NCI-H146 (cell line): ENCODE measurements around the gene EGF.
"Not testable (repeated sequence)": the region's sequence is repeated elsewhere in the genome, so short reads cannot be mapped to it uniquely, and the experiment has no call there.

Experiments used
- DNase-seq: peaks from one replicate; lab custom pipeline; 2025; lab: John Stamatoyannopoulos, UW

Gene EGF

DNA sequence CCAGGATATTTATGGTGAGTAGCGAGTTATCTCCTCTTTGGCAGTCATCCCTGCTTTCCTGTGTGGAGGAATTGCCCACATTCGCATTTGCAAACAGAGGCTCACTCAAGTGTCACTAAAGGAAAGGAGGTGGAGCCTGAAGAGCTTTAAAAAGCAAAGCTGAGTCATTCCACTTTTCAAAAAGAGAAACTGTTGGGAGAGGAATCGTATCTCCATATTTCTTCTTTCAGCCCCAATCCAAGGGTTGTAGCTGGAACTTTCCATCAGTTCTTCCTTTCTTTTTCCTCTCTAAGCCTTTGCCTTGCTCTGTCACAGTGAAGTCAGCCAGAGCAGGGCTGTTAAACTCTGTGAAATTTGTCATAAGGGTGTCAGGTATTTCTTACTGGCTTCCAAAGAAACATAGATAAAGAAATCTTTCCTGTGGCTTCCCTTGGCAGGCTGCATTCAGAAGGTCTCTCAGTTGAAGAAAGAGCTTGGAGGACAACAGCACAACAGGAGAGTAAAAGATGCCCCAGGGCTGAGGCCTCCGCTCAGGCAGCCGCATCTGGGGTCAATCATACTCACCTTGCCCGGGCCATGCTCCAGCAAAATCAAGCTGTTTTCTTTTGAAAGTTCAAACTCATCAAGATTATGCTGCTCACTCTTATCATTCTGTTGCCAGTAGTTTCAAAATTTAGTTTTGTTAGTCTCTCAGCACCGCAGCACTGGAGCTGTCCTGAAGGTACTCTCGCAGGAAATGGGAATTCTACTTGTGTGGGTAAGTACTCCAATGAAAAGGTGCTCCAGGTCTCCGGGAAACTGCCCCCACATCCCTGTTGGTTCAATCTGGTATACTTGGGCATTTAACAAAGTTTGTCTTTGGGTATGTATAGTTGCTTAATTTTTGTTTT is at the start of gene EGF:
Gene EGF, plus strand, starts transcription at position 178 of the 890 bp plus-strand sequence. Its CDS starts 453 bp downstream, at position 631.
- no peak for DNase-seq

DNA sequence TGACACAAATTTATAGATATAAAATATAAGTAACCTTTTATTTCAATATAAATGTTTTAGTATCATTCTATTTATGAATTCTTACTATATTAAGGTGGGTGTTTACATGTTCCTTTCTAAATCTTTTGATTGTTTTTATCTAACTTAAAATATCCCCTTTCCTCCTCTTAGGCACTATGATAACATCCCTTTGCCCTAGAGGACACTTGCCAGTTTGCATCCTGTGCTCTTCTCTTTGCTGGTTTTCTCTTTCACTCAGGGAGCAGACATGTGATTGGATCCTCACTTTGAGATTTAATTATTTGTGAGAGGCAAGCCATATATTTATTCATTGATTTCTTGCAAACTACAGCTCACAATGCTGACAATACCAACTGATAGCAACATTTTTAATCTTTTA is 48.5 kb upstream of the EGF start:
- DNase-seq, result no peak

DNA sequence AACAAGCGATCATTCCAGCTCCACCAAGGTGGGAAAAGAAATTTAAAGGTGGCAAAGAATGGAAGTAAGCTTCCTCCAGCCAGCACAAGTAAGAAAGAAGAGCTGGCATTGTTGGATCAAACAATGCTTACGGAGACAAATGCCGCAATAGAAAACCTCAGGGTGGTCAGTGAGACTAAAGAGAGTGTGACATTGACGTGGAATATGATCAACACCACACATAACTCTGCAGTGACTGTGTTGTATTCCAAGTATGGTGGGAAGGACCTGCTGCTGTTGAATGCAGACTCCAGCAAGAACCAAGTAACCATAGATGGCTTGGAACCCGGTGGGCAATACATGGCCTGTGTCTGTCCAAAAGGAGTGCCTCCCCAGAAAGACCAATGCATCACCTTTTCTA is 42.6 kb upstream of the EGF start:
- no peak for DNase-seq

DNA sequence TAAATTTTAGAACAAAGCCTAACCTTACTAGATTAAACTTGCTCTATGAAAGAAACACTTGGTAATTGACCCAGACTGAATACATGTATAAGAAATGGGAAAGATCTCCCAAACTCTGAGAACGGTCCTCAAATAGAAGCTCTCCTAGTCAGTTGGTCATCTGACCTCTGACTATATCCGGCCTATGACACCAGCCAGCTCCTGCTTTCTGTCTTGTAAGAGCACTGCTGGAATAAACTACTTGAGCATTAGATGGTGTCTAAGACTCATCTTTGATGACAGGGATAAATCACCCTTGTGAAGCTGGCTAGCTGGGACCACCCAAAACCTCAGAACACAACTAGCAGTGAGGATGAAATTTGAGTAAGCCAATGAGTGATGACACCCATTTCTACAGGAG is 40.6 kb upstream of the EGF start:
- DNase-seq, result no peak

DNA sequence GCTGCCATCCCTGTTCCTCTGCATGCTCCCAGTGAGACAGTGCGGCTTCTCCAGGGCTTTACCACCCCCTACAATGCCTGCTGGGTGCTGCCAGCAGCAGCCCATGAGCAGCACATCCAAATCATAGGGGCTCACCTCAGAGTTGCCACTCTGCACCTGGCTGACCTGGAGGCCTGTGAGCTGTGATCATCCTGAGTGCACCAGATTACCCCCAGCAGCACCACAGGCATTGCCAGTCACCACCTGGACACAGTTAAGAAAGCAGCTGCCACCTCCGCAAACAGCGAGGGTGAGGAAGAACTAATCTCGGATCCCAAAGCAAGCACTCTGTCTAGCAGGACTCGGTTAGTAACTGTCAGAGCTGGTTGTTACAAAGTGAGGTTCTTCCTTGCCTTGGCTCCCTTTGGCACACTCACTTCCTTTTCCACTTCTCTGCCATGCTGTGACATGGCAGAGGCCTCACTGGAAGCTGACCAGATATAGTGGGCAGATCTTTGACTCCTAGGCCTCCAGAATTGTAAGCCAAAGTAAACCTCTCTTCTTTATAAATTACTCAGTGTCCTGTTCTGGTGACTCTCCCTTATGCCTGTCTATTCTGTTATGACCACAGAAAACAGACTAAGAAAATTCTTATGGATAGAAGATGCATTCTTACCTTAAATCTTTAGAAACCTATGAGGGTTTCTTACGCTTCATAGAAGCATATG is 39.6 kb upstream of the EGF start:
- no peak for DNase-seq

DNA sequence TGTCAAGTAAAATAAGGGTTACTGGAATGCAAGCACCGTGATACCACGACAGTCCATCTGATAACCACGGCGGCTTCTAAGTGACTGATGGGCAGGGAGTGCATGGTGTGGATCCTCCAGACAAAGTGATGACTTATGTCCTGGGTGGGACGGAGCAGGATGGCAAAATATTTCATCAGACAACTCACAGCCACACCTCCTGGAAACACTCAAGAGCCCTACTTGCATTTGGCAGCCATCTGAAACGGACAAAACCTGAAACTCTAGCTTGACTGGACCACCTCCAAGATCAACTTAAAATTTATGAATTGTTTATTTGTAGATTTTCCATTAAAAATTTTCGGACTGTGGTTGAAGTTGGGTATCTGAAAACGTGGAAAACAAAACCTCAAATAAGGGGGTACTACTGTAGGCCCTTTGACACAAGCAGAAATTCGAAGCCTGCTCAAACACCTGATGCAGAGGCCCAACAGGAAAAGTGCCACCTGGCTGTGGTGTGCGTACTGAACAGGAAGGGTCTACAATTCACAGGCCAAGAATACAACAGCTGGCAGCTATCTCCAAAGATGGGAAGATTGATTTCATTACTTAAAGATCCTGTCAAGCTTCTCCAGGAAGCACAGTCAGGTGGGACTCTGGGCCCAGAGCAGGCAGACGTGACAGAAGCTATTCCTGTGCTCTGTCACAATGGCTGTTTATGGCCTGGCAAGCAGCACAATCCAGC is 38.7 kb upstream of the EGF start:
- no peak for DNase-seq

DNA sequence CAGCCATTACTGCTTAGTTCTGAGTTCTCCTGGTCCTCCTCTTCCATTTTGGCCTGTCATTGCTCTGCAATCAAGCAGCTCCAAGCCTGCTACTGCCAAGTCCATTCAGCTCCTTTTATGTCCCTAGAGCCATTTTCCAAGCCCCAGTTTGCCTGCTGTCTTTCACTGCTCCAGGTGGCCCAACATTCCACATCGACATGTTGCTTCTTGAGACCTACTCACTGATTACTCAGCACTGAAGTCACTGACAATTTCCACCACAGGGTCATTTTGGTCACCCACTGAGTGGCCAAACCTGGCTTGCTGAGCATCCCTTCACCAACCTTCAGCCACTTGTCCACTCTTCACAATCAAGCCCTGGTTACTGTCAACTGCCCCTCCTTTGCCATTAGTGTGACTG is 37.6 kb upstream of the EGF start:
- DNase-seq, result no peak

DNA sequence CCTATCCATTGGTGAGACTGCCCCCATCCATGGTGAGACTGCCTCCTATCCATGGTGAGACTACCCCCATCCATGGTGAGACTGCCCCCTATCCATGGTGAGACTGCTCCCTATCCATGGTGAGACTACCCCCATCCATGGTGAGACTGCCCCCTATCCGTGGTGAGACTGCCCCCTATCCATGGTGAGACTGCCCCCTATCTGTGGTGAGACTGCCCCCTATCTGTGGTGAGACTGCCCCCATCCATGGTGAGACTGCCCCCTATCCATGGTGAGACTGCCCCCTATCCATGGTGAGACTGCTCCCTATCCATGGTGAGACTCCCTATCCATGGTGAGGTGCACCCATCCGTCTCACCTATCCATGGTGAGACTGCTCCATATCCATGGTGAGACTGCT is 37.1 kb upstream of the EGF start:
- not testable (repeated sequence) for DNase-seq

DNA sequence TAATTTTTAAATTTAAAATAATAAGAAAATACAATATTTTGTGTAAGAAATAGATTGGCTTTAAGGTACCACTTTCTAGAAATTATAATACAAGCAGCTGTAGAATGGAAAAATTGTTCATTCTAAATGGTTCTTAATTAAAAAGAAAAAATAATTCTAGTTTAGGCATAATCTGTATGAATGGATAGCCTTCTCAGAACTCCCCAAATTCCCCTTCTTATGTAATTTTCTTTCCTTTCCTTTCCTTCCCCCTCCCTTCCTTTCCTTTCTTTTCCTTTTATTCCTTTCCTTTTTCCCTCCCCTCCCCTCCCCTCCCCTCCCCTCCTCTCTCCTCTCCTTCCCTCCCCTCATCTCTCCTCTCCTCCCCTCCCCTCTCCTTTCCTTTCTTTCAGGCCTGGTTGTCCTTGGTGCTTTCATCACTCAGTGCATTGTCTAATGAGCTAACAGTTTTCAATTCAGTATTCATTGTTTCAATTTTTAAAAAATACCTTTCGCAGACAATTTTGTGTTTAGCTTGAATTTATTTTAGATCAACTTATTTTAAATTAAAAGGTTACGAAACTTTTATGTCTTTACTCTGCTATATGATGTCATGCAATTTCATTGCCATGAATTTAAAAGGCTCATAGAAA is 35.9 kb upstream of the EGF start:
- no peak for DNase-seq

DNA sequence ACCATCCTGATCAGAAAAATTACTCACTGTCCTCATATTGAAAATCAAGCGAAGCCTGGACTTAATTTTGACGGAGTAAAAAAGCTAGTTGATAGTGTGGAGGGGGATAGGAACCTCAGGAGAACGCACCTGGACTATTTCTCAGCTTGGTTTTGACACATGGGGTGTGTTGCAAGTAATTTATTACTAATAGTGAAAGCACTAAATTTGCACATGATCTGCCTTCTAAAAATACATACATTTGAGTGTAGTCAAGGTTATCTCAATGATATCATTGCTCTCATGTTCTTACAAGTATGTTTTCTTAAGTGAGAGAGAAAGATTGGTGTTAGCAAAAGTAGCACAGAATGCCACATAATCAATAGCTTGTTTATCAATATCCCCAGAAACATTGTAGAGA is 35.3 kb upstream of the EGF start:
- no peak for DNase-seq

DNA sequence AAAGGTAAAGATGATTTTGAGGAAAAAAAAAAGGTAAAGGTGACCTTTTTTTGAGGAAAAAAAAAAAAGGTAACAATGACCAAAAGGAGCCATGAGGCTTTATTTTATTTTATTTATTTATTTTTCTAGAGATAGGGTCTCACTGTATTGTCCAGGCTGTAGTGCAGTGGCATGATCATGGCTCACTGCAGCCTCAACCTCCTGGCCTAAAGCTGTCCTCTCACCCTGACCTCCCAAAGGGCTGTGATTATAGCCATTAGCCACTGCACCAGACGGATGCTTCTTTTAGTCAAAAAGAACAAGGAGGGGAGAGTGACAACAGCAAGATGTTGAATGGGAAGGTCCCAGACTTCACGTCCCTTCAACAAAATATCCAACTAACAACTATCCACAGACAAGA is 34.3 kb upstream of the EGF start:
- DNase-seq, result no peak

DNA sequence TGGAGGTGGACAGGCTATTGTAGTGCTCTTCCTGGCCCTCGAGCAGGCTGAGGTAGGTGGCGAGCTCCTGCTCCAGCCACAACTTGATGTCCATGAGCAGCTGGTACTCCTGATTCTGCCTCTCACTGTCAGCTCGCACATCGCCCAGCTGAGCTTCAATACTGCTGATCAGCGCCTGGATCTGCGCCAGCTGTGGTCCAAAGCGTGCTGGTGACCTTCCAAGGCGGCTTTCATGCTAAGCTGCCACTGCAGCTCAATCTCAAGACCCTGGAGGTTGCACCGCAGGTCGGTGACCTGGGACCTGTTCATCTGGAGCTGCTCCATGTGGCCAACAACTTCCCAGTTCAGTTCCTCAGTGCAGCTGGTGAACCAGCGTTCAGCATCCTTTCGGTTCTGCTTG is 33.6 kb upstream of the EGF start:
- DNase-seq, result no peak

DNA sequence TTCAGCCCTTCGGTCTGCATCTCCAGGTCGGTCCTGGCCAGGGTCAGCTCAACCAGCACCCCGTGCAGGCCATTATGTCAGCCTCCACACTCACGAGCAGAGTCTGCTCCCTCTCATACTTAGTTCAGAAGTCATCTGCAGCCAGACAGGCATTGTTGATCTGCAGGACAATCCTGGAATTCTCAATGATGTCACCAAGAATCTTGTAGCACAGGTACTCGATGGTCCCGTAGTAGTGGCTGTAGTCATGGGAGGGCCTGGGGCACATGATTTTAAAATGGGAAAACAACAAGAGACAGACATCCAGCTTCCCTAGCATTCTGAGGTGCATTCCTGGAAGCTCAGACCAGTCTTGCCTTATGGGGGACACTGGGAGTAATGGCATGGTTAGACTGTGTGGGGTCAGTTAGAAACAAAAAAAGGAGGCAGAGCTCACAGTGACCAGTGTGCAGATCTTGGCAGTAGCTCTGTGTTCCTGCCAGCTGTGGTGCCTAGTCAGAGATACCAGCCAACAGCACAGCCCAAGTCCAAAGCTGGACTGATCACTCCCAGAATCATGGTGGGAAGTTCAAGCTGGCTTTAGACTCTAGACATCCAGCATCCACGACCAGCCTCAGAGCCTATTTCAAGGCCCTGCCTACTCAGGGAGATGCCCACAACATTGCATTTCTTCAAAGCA is 32.9 kb upstream of the EGF start:
- DNase-seq, result no peak

DNA sequence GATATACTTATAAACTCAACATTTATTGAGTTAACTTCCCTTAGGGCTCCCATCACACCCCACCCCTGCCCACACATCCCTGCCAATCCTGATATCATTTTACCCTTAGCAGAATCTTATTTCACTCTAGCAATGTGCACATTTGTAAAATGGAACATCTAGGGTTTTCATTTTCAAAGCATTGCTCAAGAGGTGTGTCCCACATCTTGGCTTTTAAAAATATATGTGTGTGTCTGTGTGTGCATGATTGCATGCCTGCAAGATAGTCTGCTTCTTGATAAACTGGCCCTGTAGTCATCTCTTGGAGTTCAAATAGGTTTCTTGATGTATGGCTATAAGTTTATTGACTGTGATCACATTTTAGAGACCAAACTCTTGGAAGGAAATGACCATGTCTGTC is 26.4 kb upstream of the EGF start:
- no peak for DNase-seq

DNA sequence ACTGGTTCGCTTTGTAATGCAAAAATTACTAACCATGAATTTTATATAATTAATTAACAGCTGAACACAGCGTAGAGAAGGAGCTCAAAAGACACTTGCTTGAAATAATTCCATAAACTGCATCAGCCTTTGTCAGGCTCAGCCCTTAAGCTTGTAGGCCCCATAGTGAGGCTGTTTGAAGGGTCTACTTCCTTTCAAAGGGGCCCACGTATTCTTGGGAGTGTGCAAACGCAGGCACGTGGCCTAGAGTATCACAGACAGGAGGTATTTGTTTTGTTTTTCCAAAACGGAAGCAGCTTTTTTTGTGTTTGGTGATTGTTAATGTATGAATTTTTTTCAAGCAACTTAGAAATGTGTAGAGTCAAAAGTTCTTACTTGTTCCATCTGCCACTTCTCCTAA is 25.6 kb upstream of the EGF start:
- DNase-seq, result no peak

DNA sequence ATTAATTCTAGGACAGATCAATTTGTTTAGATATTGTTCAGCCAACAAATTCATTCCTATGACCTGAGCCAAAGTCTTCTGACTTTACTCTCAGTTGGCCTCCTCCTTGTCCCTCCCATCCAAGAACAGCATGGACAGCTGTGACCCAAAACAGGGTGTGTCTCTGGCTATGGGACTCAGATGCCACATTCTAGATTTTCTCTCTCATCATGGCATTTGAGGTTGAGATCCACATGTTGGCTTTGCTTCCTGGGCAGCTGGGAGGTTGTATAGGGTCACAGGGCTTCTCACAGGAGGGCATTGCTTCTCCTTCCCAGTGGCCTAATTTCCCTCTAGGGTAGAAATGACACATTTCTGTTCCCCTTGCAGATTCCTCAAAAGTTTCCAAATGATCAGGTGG is 22.6 kb upstream of the EGF start:
- DNase-seq, result no peak

DNA sequence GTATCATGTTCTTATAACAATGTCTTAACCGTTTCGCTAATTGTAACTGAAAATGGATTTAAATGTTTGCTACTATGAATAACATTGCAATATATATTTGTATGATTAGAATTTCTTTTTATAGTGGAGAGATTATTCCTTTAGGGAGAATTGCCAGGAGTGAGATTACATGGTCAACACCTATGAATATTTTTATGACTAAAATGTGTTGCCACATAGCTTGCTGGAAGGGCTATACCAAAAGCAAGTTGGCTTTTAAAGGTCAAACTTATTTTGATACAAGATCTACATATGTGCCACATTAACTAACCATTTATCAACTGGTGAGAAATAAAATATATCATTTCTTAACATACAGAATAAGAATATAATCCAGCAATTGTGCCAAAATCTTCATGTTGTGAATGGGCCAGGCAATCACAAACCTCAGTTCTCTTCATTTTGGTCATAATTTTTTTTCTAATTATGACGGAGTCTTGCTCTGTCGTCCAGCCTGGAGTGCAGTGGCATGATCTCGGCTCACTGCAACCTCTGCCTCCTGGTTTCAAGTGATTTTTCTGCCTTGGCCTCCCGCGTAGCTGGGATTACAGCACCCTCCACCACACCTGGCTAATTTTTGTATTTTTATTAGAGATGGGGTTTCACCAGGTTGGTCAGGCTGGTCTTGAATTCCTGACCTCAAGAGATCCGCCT is 10.0 kb upstream of the EGF start:
- DNase-seq, result no peak

DNA sequence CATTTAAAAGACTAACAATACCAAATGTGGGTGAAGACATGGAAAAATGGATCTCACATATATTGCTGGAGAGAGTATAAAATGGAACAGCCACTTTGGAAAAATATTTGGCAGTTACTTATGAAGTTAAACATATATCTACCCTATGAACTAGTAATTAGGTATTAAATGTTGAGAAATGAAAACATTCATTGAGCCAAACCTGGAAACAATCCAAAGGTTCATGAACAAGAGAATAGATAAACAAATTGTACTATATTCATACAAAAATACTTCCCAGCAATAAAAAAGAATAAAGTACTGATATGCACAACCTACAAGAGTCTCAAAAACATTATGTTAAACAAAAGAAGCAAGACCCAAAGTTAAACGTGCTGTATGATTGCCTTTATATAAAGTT is 4.0 kb upstream of the EGF start:
- no peak for DNase-seq

DNA sequence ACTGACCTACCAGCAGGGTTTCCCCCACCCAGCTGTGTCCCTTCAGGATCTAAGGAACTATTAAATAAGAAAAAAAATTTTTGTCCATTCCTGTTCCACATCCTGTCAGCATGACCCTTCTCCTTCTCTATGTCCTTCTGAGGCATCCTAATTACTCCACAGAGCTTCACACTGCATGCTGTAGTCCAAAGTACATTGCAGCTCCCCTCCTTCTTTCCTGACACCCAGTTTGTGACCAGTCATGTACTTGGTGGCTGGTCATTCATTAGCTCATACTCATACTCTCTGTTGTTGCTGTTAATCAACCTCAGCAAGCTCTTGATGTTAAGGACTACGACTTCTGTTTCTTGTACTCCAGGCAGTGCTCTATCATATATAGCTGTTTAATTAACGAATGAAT is 2.4 kb upstream of the EGF start:
- no peak for DNase-seq

DNA sequence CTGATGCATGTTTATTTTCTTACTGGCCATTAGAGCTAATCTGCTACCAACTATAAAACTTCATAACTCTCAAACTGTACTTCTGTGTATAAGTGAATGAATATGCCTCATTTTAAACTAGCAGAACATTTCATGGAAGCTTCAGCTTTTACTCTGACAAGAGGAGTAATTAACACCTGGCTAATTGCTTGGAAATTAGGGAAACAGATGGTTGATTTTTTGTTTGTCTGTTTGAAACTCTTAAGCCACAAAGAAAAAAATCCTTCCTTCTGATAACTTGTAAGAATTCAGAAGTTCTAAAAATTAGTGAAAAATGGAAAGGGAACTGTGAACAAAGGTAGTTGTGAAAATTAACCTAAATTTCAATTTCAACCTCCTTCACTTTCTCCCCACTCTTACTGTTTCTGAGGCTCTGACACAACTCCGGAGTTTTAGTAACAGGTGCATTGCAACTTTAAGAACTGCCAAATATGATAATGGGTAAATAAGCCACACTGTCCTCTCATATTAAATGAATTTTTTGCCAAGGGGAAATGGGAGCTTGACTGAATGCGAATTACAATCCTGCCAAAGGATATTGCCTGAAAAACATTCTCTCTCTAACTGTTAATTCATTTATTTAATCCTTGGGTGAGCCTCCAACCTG is 1.0 kb downstream of the EGF start:
- no peak for DNase-seq

DNA sequence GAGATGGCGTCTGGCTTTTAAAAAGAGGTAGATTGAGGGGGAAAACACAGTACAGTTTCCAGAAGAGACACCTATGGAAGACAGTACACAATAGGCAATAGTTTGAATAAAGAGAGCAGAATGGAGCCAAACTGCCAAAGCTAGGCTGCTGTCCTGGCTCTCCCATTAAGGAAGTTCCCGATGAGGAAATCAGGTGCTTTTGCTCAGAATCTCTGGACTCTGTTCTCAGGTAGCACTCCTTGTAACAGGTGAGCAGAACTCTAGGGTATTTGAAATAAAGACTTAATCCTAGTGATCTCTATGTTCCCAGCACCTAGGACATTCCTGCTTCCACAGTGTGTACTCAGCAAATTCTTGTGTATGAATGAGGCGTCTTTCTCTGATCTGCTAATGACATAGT is 1.6 kb downstream of the EGF start:
- DNase-seq, result no peak
